GM10248 (cell line): ENCODE measurements around the gene CHD2.

Experiments used
- CTCF ChIA-PET: fragments of 300-600 bp; sonication (Branson Sonifier 250); formaldehyde crosslinking; extraction: SDS; loops from one replicate; lab custom pipeline; 2021; ENCODE audit warnings: antibody characterized with exemption; lab: Yijun Ruan, JAX
- POLR2A ChIA-PET: fragments of 350-650 bp; sonication (Branson Sonifier 250); formaldehyde crosslinking; extraction: SDS; loops from one replicate; lab custom pipeline; 2020; ENCODE audit warnings: antibody characterized with exemption; lab: Yijun Ruan, JAX
- DNase-seq: peaks from one replicate; pipeline ENCODE4 v3.0.0; 2012; ENCODE audit errors: extremely low spot score
- CTCF ChIP-seq: IDR thresholded peaks from 2 replicates; pipeline ENCODE4 v1.5.1; 2012; ENCODE audit warnings: mild to moderate bottlenecking, low read depth; ENCODE audit errors: extremely low read depth, missing control alignments, control extremely low read depth

Gene CHD2

GRCh38 chr15:92930776-92931175 lies 30.7 kb downstream of the CHD2 start:
- no peak for DNase-seq
- TF ChIP-seq CTCF = no peak
- POLR2A ChIA-PET = no interaction called here
- CTCF ChIA-PET = interaction anchor here (0.8 to 1.3 kb wide), 5 partner anchors 13 to 99 kb away, joined by 3 to 4 read pairs (median 3); no protein-coding TSS in a partner anchor

- CTCF ChIA-PET = interaction anchor here (0.9 to 8.1 kb wide), 10 partner anchors 8 to 137 kb away, joined by 3 to 40 read pairs (median 3); no protein-coding TSS in a partner anchor
- no peak for TF ChIP-seq CTCF
Measured at GRCh38 chr15:92932946-92933649, 33.0 kb downstream of the CHD2 start.

GRCh38 chr15:92933831-92934230 lies 33.7 kb downstream of the CHD2 start:
- TF ChIP-seq CTCF = no peak
- no peak for DNase-seq
- CTCF ChIA-PET = interaction anchor here (1.0 to 8.1 kb wide), 6 partner anchors 9 to 138 kb away, joined by 3 to 40 read pairs (median 4); no protein-coding TSS in a partner anchor
- POLR2A ChIA-PET = no interaction called here

More at GRCh38 chr15:92932946-92933649, 33.0 kb downstream of the CHD2 start:
- POLR2A ChIA-PET = interaction anchor here (0.6 kb wide), 1 partner anchor 123 kb away, joined by 5 read pairs; no protein-coding TSS in a partner anchor
- no peak for DNase-seq

GRCh38 chr15:92934716-92935115 lies 34.6 kb downstream of the CHD2 start:
- CTCF ChIA-PET = interaction anchor here (1.2 to 8.1 kb wide), 4 partner anchors 10 to 84 kb away, joined by 3 to 40 read pairs (median 6); no protein-coding TSS in a partner anchor
- DNase-seq = no peak
- TF ChIP-seq CTCF = no peak
- POLR2A ChIA-PET = interaction anchor here (0.7 kb wide), 1 partner anchor 33 kb away, joined by 8 read pairs; no protein-coding TSS in a partner anchor

- DNase-seq = no peak
- TF ChIP-seq CTCF = no peak
- CTCF ChIA-PET = interaction anchor here (0.8 to 8.1 kb wide), 3 partner anchors 11 to 35 kb away, joined by 3 to 40 read pairs (median 4); no protein-coding TSS in a partner anchor
- POLR2A ChIA-PET = no interaction called here
Measured at GRCh38 chr15:92936138-92936537, 36.0 kb downstream of the CHD2 start.

GRCh38 chr15:92936693-92937092 lies 36.6 kb downstream of the CHD2 start:
- POLR2A ChIA-PET = no interaction called here
- no peak for TF ChIP-seq CTCF
- CTCF ChIA-PET = interaction anchor here (0.8 to 8.1 kb wide), 6 partner anchors 12 to 63 kb away, joined by 3 to 40 read pairs (median 4); no protein-coding TSS in a partner anchor
- DNase-seq = no peak
